Body of pancreas (tissue), 4 donors: Measurements from ENCODE around the gene RBBP4.

Experiments used
- CTCF ChIP-seq, 7 experiments: fragments of 450-650 bp in 4 of 7; fragments of 200-600 bp in 3 of 7; sonication (generic) in 3 of 7; IDR thresholded peaks; one replicate each; pipeline ENCODE4 v1.5.1; 2016 to 2019; ENCODE audit warnings: antibody characterized with exemption in 7 of 7
- POLR2A ChIP-seq, 3 donors: fragments of 450-650 bp; IDR thresholded peaks; one replicate each; pipeline ENCODE4 v1.6.1; 2016; ENCODE audit warnings: antibody characterized with exemption in 3 of 3, mild to moderate bottlenecking in 2 of 3

DNA sequence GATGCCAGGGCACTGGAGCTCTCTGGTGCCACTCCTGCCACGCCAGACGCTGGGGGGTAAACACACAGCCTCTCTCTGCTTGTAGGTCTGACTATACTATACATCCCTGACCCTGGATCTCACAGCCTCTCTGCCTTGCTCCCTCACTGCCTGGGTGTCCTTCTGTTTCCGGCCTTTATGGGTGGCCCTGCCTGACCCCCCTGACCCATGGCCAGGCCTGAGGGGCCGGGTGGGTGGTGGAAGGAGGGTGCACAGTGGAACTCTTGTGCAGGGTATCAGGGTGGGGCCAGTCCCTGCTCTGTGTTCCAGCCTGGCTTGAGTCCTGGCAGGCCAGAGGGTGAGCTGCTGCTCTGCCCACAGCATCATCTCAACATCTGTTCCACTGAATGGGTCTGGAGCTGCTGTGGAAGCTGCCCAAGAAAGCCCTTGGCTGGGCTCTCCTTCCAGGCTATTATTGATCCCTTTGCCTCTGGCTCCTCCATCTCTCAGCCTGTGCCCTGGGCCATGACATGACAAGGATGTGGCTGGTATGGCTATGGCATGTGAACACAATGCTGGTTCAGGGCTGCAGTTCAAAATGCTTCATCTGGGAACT lies 68.8 kb downstream of the RBBP4 start:
- TF ChIP-seq CTCF (IDR thresholded peaks at IDR 0.05) = no peak
- TF ChIP-seq POLR2A (IDR thresholded peaks at IDR 0.05) = no peak
